Daoy (cell line): ENCODE measurements around the gene TMEM178B. TPM values are rescaled to one million over a fixed set of nuclear protein-coding genes. Genes with fewer than 3 reads are reported as not detected.

ENCODE experiments used
- DNase-seq: peaks from one replicate; pipeline ENCODE4 v3.0.0-alpha.2; 2015; ENCODE audit warnings: low read depth
- total RNA-seq: library from RNA; depleted of rRNA; stranded (reverse); fragments of >200 nt; shearing (Covaris generic); gene quantifications from 2 replicates; pipeline ENCODE4 v1.2.3, GENCODE V29; 2014; rRNA removed

TMEM178B gene
- total RNA-seq, 1 experiment from 2014 or later: 1.3 TPM

- DNase-seq: no peak
These were observed 448.9 kb downstream of the TMEM178B start for GRCh38 chr7:141522657-141523342.

GRCh38 chr7:141525973-141526514 lies 452.2 kb downstream of the TMEM178B start:
- no peak for DNase-seq

- DNase-seq: no peak
These were observed 453.2 kb downstream of the TMEM178B start for GRCh38 chr7:141527076-141527475.

- no peak for DNase-seq
These were observed 454.5 kb downstream of the TMEM178B start for GRCh38 chr7:141528399-141528798.

Other genes starting within 250 kb of the TMEM178B start
- 5.1 and 13.7 TPM in 2 replicates for gene BRAF, start 149.1 kb upstream of the TMEM178B start, total RNA-seq
- 49.5 and 64.8 TPM in 2 replicates for gene MRPS33, start 59.1 kb upstream of the TMEM178B start, total RNA-seq